ENCODE data around the gene PTPRM. TPM values are rescaled to one million over a fixed set of nuclear protein-coding genes. Genes with fewer than 3 reads are reported as not detected.

Gene PTPRM
- total and polyA plus RNA-seq, 4 donors, result 9.2 to 23.0 (median 12.7) TPM

GRCh38 chr18:8375249-8375648 lies 808.1 kb downstream of the PTPRM start:
- no peaks in the 10 kb centered on the region for H3K9me3 ChIP-seq (ENCODE audit: control insufficient read depth in 4 of 4, low read length in 3 of 4)
- no peak overlapping the region for H3K9ac ChIP-seq (ENCODE audit: low read depth in 1 of 2, low read length in 2 of 2)
- TF ChIP-seq CTCF (IDR thresholded peaks at IDR 0.05; ENCODE audit: low read depth, low read length, missing input control), result no peak
- TF ChIP-seq ATF3 (IDR thresholded peaks at IDR 0.05), result no peak
- TF ChIP-seq TAF1 (conservative IDR thresholded peaks at IDR 0.05), result no peak
- no peak for TF ChIP-seq EGR1 (IDR thresholded peaks at IDR 0.05; ENCODE audit: low read depth in 2 of 2)
- TF ChIP-seq FOXA1 (IDR thresholded peaks at IDR 0.05), result no peak
- TF ChIP-seq FOXA2 (IDR thresholded peaks at IDR 0.05), result no peak
- TF ChIP-seq, protein P1, sequence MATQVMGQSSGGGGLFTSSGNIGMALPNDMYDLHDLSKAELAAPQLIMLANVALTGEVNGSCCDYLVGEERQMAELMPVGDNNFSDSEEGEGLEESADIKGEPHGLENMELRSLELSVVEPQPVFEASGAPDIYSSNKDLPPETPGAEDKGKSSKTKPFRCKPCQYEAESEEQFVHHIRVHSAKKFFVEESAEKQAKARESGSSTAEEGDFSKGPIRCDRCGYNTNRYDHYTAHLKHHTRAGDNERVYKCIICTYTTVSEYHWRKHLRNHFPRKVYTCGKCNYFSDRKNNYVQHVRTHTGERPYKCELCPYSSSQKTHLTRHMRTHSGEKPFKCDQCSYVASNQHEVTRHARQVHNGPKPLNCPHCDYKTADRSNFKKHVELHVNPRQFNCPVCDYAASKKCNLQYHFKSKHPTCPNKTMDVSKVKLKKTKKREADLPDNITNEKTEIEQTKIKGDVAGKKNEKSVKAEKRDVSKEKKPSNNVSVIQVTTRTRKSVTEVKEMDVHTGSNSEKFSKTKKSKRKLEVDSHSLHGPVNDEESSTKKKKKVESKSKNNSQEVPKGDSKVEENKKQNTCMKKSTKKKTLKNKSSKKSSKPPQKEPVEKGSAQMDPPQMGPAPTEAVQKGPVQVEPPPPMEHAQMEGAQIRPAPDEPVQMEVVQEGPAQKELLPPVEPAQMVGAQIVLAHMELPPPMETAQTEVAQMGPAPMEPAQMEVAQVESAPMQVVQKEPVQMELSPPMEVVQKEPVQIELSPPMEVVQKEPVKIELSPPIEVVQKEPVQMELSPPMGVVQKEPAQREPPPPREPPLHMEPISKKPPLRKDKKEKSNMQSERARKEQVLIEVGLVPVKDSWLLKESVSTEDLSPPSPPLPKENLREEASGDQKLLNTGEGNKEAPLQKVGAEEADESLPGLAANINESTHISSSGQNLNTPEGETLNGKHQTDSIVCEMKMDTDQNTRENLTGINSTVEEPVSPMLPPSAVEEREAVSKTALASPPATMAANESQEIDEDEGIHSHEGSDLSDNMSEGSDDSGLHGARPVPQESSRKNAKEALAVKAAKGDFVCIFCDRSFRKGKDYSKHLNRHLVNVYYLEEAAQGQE (IDR thresholded peaks at IDR 0.05), result no peak
- TF ChIP-seq ZBTB33 (IDR thresholded peaks at IDR 0.05), result no peak
- TF ChIP-seq HNF4G (IDR thresholded peaks at IDR 0.05), result no peak
- no peak for TF ChIP-seq RXRA (IDR thresholded peaks at IDR 0.05)
- TF ChIP-seq MAX (IDR thresholded peaks at IDR 0.05), result no peak
- TF ChIP-seq SP1 (IDR thresholded peaks at IDR 0.05), result no peak
- TF ChIP-seq HNF4A (conservative IDR thresholded peaks at IDR 0.05), result no peak
- TF ChIP-seq YY1 (IDR thresholded peaks at IDR 0.05), result no peak
- TF ChIP-seq GABPA (IDR thresholded peaks at IDR 0.05 in 1 of 2, conservative IDR thresholded peaks at IDR 0.05 in 1 of 2), result no peak
- TF ChIP-seq RAD21 (IDR thresholded peaks at IDR 0.05), result no peak
- TF ChIP-seq NR2F2 (IDR thresholded peaks at IDR 0.05), result no peak
- no peaks in the 10 kb centered on the region for H3K4me1 ChIP-seq (ENCODE audit: control insufficient read depth in 4 of 4, insufficient read depth in 4 of 4, low read length in 3 of 4)
- no peak for DNase-seq (ENCODE audit: low spot score)
- H3K4me3 ChIP-seq (ENCODE audit: low read depth in 1 of 3, low read length in 3 of 3), result no peak overlapping the region
- H3K27me3 ChIP-seq (ENCODE audit: control insufficient read depth in 4 of 4, insufficient read depth in 4 of 4, low read length in 3 of 4), result no peaks in the 10 kb centered on the region
- H3K27ac ChIP-seq (ENCODE audit: low read depth in 1 of 2, low read length in 2 of 2), result no peak overlapping the region
- WGBS, result 93% methylated on average over 3 of the region's 3 CpGs
- peaks cover 0 to 4% (median 2%) of the 10 kb centered on the region in 4 donors for H3K36me3 ChIP-seq (ENCODE audit: control insufficient read depth in 4 of 4, insufficient read depth in 3 of 4, low read depth in 1 of 4, low read length in 3 of 4)

- Histone ChIP-seq H3K36me3 (ENCODE audit: control insufficient read depth in 4 of 4, insufficient read depth in 3 of 4, low read depth in 1 of 4, low read length in 3 of 4) (peaks cover 0 to 8% (median 4%) of the 10 kb centered on the region in 4 donors), H3K27me3 (ENCODE audit: control insufficient read depth in 4 of 4, insufficient read depth in 4 of 4, low read length in 3 of 4) (no peaks in the 10 kb centered on the region), H3K4me1 (ENCODE audit: control insufficient read depth in 4 of 4, insufficient read depth in 4 of 4, low read length in 3 of 4) (no peaks in the 10 kb centered on the region), H3K9ac (ENCODE audit: low read depth in 1 of 2, low read length in 2 of 2) (no peak overlapping the region), H3K27ac (ENCODE audit: low read depth in 1 of 2, low read length in 2 of 2) (no peak overlapping the region), H3K9me3 (ENCODE audit: control insufficient read depth in 4 of 4, low read length in 3 of 4) (no peaks in the 10 kb centered on the region), H3K4me3 (ENCODE audit: low read depth in 1 of 3, low read length in 3 of 3) (no peak overlapping the region)
- no peak for DNase-seq (ENCODE audit: low spot score)
- WGBS, result 99% methylated on average over 7 of the region's 7 CpGs
- TF ChIP-seq EGR1 (IDR thresholded peaks at IDR 0.05; ENCODE audit: low read depth in 2 of 2) (no peak), HNF4A (conservative IDR thresholded peaks at IDR 0.05) (no peak), CTCF (IDR thresholded peaks at IDR 0.05; ENCODE audit: low read depth, low read length, missing input control) (no peak), HNF4G (IDR thresholded peaks at IDR 0.05) (no peak), MAX (IDR thresholded peaks at IDR 0.05) (no peak), RXRA (IDR thresholded peaks at IDR 0.05) (no peak), TAF1 (conservative IDR thresholded peaks at IDR 0.05) (no peak), NR2F2 (IDR thresholded peaks at IDR 0.05) (no peak), ATF3 (IDR thresholded peaks at IDR 0.05) (no peak), ZBTB33 (IDR thresholded peaks at IDR 0.05) (no peak)
These were observed 809.0 kb downstream of the PTPRM start for GRCh38 chr18:8376113-8376512.
